ENCODE results near the gene KCNQ1. TPM values are rescaled to one million over a fixed set of nuclear protein-coding genes. Genes with fewer than 3 reads are reported as not detected.

KCNQ1 gene
- total and polyA plus RNA-seq, 2 of the 13 experiments (the other 11 are each of a cell fraction or from before 2014, with no cell fraction given) = 0.02 to 0.08 TPM

GRCh38 chr11:2662430-2663299 is 217.9 kb downstream of the KCNQ1 start (continued):
- TF ChIP-seq ZFX (CRISPR knock-in tag; IDR thresholded peaks at IDR 0.05; ENCODE audit: low read depth) = peak; percentile 53
- no peak for TF ChIP-seq REXO4 (CRISPR knock-in tag; IDR thresholded peaks at IDR 0.05; ENCODE audit: borderline replicate concordance)
- no peak for TF ChIP-seq KLF11 (CRISPR knock-in tag; IDR thresholded peaks at IDR 0.05)
- no peak for TF ChIP-seq ZSCAN22 (CRISPR knock-in tag; IDR thresholded peaks at IDR 0.05)
- TF ChIP-seq POLR2G (IDR thresholded peaks at IDR 0.05; ENCODE audit: low read depth, low read length) = peak; percentile 40
- no peak for TF ChIP-seq ZNF513 (CRISPR knock-in tag; conservative IDR thresholded peaks at IDR 0.05)
- TF ChIP-seq KLF15 (CRISPR knock-in tag; IDR thresholded peaks at IDR 0.05; ENCODE audit: borderline replicate concordance) = no peak
- TF ChIP-seq ZNF574 (CRISPR knock-in tag; IDR thresholded peaks at IDR 0.05) = 0 out of 2 replicates have a peak, but pooled peaks have one; percentile 15
- no peak for TF ChIP-seq ZNF3 (CRISPR knock-in tag; IDR thresholded peaks at IDR 0.05)
- no peak for TF ChIP-seq RBAK (CRISPR knock-in tag; IDR thresholded peaks at IDR 0.05)
- TF ChIP-seq SCMH1 (CRISPR knock-in tag; IDR thresholded peaks at IDR 0.05; ENCODE audit: borderline replicate concordance) = no peak
- no peak for TF ChIP-seq ZBTB21 (CRISPR knock-in tag; IDR thresholded peaks at IDR 0.05)
- TF ChIP-seq PRMT3 (CRISPR knock-in tag; IDR thresholded peaks at IDR 0.05; ENCODE audit: borderline replicate concordance, low read depth) = no peak
- no peak for TF ChIP-seq ZXDC (CRISPR knock-in tag; IDR thresholded peaks at IDR 0.05)
- no peak for TF ChIP-seq ZGPAT (CRISPR knock-in tag; IDR thresholded peaks at IDR 0.05)
- TF ChIP-seq PAF1 (CRISPR knock-in tag; IDR thresholded peaks at IDR 0.05) = peak; percentile 44; the same call in 1 of the 2 replicates
- TF ChIP-seq TBX2 (CRISPR knock-in tag; IDR thresholded peaks at IDR 0.05; ENCODE audit: borderline replicate concordance) = 0 out of 2 replicates have a peak, but pooled peaks have one; percentile 40
- TF ChIP-seq PHB2 (IDR thresholded peaks at IDR 0.05; ENCODE audit: partially characterized antibody) = no peak
- no peak for TF ChIP-seq TSC22D2 (CRISPR knock-in tag; IDR thresholded peaks at IDR 0.05; ENCODE audit: borderline replicate concordance)
- peak; percentile 40; the same call in 1 of the 2 replicates for TF ChIP-seq RBFOX2 (IDR thresholded peaks at IDR 0.05; ENCODE audit: low read depth, low read length)
- TF ChIP-seq HHEX (CRISPR knock-in tag; IDR thresholded peaks at IDR 0.05) = no peak
- TF ChIP-seq KLF13 (CRISPR knock-in tag; IDR thresholded peaks at IDR 0.05) = no peak

All from HepG2 (cell line).